Measurements from ENCODE around the gene SPATA12. TPM values are rescaled to one million over a fixed set of nuclear protein-coding genes. Genes with fewer than 3 reads are reported as not detected.

SPATA12 gene
- total RNA-seq, 2 donors from 2014 or later: not detected

GRCh38 chr3:57091521-57092273 lies 31.2 kb downstream of the SPATA12 start:
- DNase-seq: no peak
- WGBS, 2 donors: 72 to 88% methylated on average over 3 of the region's 3 CpGs
- no peaks in the 10 kb centered on the region for H3K36me3 ChIP-seq (replicated peaks in 1 of 2; ENCODE audit: insufficient read depth in 1 of 2, low read depth in 2 of 2)
- intact Hi-C loops (cut with DNase I): no loop called here
- H3K4me3 ChIP-seq: no peak overlapping the region
- H3K27me3 ChIP-seq: no peaks in the 10 kb centered on the region
- no peak for TF ChIP-seq POLR2A (IDR thresholded peaks at IDR 0.05)
- TF ChIP-seq CTCF (IDR thresholded peaks at IDR 0.05): no peak
- no peaks in the 10 kb centered on the region for H3K9me3 ChIP-seq
- no peaks in the 10 kb centered on the region for H3K4me1 ChIP-seq
- H3K27ac ChIP-seq: no peak overlapping the region
- ATAC-seq: no peak

GRCh38 chr3:57093489-57093888 lies 33.0 kb downstream of the SPATA12 start:
- Histone ChIP-seq H3K27me3 (no peaks in the 10 kb centered on the region), H3K4me3 (no peak overlapping the region), H3K9me3 (no peaks in the 10 kb centered on the region), H3K27ac (no peak overlapping the region), H3K4me1 (no peaks in the 10 kb centered on the region), H3K36me3 (replicated peaks in 1 of 2; ENCODE audit: insufficient read depth in 1 of 2, low read depth in 2 of 2) (no peaks in the 10 kb centered on the region)
- DNase-seq (no peak), ATAC-seq (no peak)
- intact Hi-C loops (cut with DNase I): no loop called here
- TF ChIP-seq CTCF (IDR thresholded peaks at IDR 0.05) (no peak), POLR2A (IDR thresholded peaks at IDR 0.05) (no peak)

- H3K36me3 ChIP-seq (replicated peaks in 1 of 2; ENCODE audit: insufficient read depth in 1 of 2, low read depth in 2 of 2): no peaks in the 10 kb centered on the region
- 59 to 74% methylated on average over 6 of the region's 6 CpGs for WGBS, 2 donors
- H3K27ac ChIP-seq: no peak overlapping the region
- intact Hi-C loops (cut with DNase I): no loop called here
- no peaks in the 10 kb centered on the region for H3K4me1 ChIP-seq
- ATAC-seq (no peak), DNase-seq (no peak)
- no peaks in the 10 kb centered on the region for H3K27me3 ChIP-seq
- no peaks in the 10 kb centered on the region for H3K9me3 ChIP-seq
- H3K4me3 ChIP-seq: no peak overlapping the region
- TF ChIP-seq CTCF (IDR thresholded peaks at IDR 0.05): no peak
- no peak for TF ChIP-seq POLR2A (IDR thresholded peaks at IDR 0.05)
Observed at GRCh38 chr3:57093971-57094535, 33.6 kb downstream of the SPATA12 start.

GRCh38 chr3:57094575-57094974 lies 34.1 kb downstream of the SPATA12 start:
- no peaks in the 10 kb centered on the region for H3K36me3 ChIP-seq (replicated peaks in 1 of 2; ENCODE audit: insufficient read depth in 1 of 2, low read depth in 2 of 2)
- no peaks in the 10 kb centered on the region for H3K9me3 ChIP-seq
- no peaks in the 10 kb centered on the region for H3K27me3 ChIP-seq
- no peak for TF ChIP-seq CTCF (IDR thresholded peaks at IDR 0.05)
- no peak overlapping the region for H3K27ac ChIP-seq
- 62 to 90% methylated on average over 4 of the region's 4 CpGs for WGBS, 2 donors
- DNase-seq: no peak
- intact Hi-C loops (cut with DNase I): no loop called here
- H3K4me3 ChIP-seq: no peak overlapping the region
- no peak for ATAC-seq
- H3K4me1 ChIP-seq: no peaks in the 10 kb centered on the region

- ATAC-seq (no peak), DNase-seq (no peak)
- no peaks in the 10 kb centered on the region for H3K36me3 ChIP-seq (replicated peaks in 1 of 2; ENCODE audit: insufficient read depth in 1 of 2, low read depth in 2 of 2)
- intact Hi-C loops (cut with DNase I): no loop called here
- TF ChIP-seq POLR2A (IDR thresholded peaks at IDR 0.05) (no peak), CTCF (IDR thresholded peaks at IDR 0.05) (no peak)
- 85 to 94% methylated on average over 4 to 5 of the region's 5 CpGs for WGBS, 2 donors
- H3K4me1 ChIP-seq: no peaks in the 10 kb centered on the region
- H3K9me3 ChIP-seq: no peaks in the 10 kb centered on the region
- H3K4me3 ChIP-seq: no peak overlapping the region
- H3K27ac ChIP-seq: no peak overlapping the region
- H3K27me3 ChIP-seq: no peaks in the 10 kb centered on the region
Observed at GRCh38 chr3:57095363-57095762, 34.9 kb downstream of the SPATA12 start.
